ENCODE results near the gene WDR37.

GRCh38 chr10:1078668-1079067 lies 22.5 kb downstream of the WDR37 start:
- TF ChIP-seq, protein P1, sequence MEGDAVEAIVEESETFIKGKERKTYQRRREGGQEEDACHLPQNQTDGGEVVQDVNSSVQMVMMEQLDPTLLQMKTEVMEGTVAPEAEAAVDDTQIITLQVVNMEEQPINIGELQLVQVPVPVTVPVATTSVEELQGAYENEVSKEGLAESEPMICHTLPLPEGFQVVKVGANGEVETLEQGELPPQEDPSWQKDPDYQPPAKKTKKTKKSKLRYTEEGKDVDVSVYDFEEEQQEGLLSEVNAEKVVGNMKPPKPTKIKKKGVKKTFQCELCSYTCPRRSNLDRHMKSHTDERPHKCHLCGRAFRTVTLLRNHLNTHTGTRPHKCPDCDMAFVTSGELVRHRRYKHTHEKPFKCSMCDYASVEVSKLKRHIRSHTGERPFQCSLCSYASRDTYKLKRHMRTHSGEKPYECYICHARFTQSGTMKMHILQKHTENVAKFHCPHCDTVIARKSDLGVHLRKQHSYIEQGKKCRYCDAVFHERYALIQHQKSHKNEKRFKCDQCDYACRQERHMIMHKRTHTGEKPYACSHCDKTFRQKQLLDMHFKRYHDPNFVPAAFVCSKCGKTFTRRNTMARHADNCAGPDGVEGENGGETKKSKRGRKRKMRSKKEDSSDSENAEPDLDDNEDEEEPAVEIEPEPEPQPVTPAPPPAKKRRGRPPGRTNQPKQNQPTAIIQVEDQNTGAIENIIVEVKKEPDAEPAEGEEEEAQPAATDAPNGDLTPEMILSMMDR (IDR thresholded peaks at IDR 0.05; ENCODE audit: low read length): no peak
- TF ChIP-seq EZH2 (IDR thresholded peaks at IDR 0.05; ENCODE audit: borderline replicate concordance, low read length): no peak

All from OCI-LY1 (cell line).